ENCODE results near the gene TTYH2. TPM values are rescaled to one million over a fixed set of nuclear protein-coding genes. Genes with fewer than 3 reads are reported as not detected.

Gene TTYH2
- total RNA-seq, 1 donor from 2014 or later = 2.1 TPM

GRCh38 chr17:74192950-74193781 lies 20.2 kb upstream of the TTYH2 start:
- Mint-ChIP-seq H3K4me3 (ENCODE audit: unreplicated experiment) (no peak overlapping the region), H3K36me3 (ENCODE audit: low read depth) (no peaks in the 10 kb centered on the region), H3K9me3 (ENCODE audit: low read depth) (no peaks in the 10 kb centered on the region), H3K27ac (ENCODE audit: unreplicated experiment) (no peak overlapping the region), H3K4me1 (ENCODE audit: low read depth) (no peaks in the 10 kb centered on the region), H3K27me3 (ENCODE audit: low read depth) (peaks cover 52% of the 10 kb centered on the region)
- DNase-seq (ENCODE audit: low spot score) = no peak
- TF ChIP-seq CTCF (IDR thresholded peaks at IDR 0.05) = no peak

- H3K9me3 Mint-ChIP-seq (ENCODE audit: low read depth) = no peaks in the 10 kb centered on the region
- H3K4me1 Mint-ChIP-seq (ENCODE audit: low read depth) = peaks cover 3% of the 10 kb centered on the region
- no peaks in the 10 kb centered on the region for H3K36me3 Mint-ChIP-seq (ENCODE audit: low read depth)
- TF ChIP-seq CTCF (IDR thresholded peaks at IDR 0.05) = no peak
- no peak for DNase-seq (ENCODE audit: low spot score)
- peaks cover 48% of the 10 kb centered on the region for H3K27me3 Mint-ChIP-seq (ENCODE audit: low read depth)
- no peak overlapping the region for H3K27ac Mint-ChIP-seq (ENCODE audit: unreplicated experiment)
- H3K4me3 Mint-ChIP-seq (ENCODE audit: unreplicated experiment) = no peak overlapping the region
Measured at GRCh38 chr17:74194682-74195081, 18.7 kb upstream of the TTYH2 start.

GRCh38 chr17:74196541-74197317 lies 16.6 kb upstream of the TTYH2 start:
- Mint-ChIP-seq H3K4me1 (ENCODE audit: low read depth) (peaks cover 4% of the 10 kb centered on the region), H3K36me3 (ENCODE audit: low read depth) (no peaks in the 10 kb centered on the region), H3K9me3 (ENCODE audit: low read depth) (no peaks in the 10 kb centered on the region), H3K27ac (ENCODE audit: unreplicated experiment) (no peak overlapping the region), H3K4me3 (ENCODE audit: unreplicated experiment) (no peak overlapping the region), H3K27me3 (ENCODE audit: low read depth) (peaks cover 56% of the 10 kb centered on the region)
- TF ChIP-seq CTCF (IDR thresholded peaks at IDR 0.05) = no peak
- DNase-seq (ENCODE audit: low spot score) = no peak

- Mint-ChIP-seq H3K9me3 (ENCODE audit: low read depth) (no peaks in the 10 kb centered on the region), H3K27me3 (ENCODE audit: low read depth) (peaks cover 58% of the 10 kb centered on the region), H3K36me3 (ENCODE audit: low read depth) (no peaks in the 10 kb centered on the region), H3K4me3 (ENCODE audit: unreplicated experiment) (no peak overlapping the region), H3K4me1 (ENCODE audit: low read depth) (peaks cover 4% of the 10 kb centered on the region), H3K27ac (ENCODE audit: unreplicated experiment) (no peak overlapping the region)
- no peak for DNase-seq (ENCODE audit: low spot score)
- TF ChIP-seq CTCF (IDR thresholded peaks at IDR 0.05) = no peak
Measured at GRCh38 chr17:74197801-74198200, 15.6 kb upstream of the TTYH2 start.

- no peak for TF ChIP-seq CTCF (IDR thresholded peaks at IDR 0.05)
- DNase-seq (ENCODE audit: low spot score) = no peak
- no peaks in the 10 kb centered on the region for H3K9me3 Mint-ChIP-seq (ENCODE audit: low read depth)
- no peak overlapping the region for H3K4me3 Mint-ChIP-seq (ENCODE audit: unreplicated experiment)
- no peak overlapping the region for H3K27ac Mint-ChIP-seq (ENCODE audit: unreplicated experiment)
- peaks cover 11% of the 10 kb centered on the region for H3K4me1 Mint-ChIP-seq (ENCODE audit: low read depth)
- peaks cover 2% of the 10 kb centered on the region for H3K36me3 Mint-ChIP-seq (ENCODE audit: low read depth)
- peaks cover 51% of the 10 kb centered on the region for H3K27me3 Mint-ChIP-seq (ENCODE audit: low read depth)
Measured at GRCh38 chr17:74198694-74199093, 14.7 kb upstream of the TTYH2 start.
